B cell (primary cell): ENCODE data around the gene MACIR.

ENCODE experiments used
- EZH2 ChIP-seq: IDR thresholded peaks from 2 replicates; pipeline ENCODE4 v1.6.1; 2012; ENCODE audit warnings: borderline replicate concordance, low read depth, mild to moderate bottlenecking, moderate library complexity, low read length; ENCODE audit not compliant: insufficient read depth, poor library complexity, severe bottlenecking
- TF ChIP-seq, protein P1 (sequence below): fragments of 200-600 bp; IDR thresholded peaks from one replicate; pipeline ENCODE4 v1.8.0; 2022; ENCODE audit warnings: antibody characterized with exemption, mild to moderate bottlenecking

DNA sequence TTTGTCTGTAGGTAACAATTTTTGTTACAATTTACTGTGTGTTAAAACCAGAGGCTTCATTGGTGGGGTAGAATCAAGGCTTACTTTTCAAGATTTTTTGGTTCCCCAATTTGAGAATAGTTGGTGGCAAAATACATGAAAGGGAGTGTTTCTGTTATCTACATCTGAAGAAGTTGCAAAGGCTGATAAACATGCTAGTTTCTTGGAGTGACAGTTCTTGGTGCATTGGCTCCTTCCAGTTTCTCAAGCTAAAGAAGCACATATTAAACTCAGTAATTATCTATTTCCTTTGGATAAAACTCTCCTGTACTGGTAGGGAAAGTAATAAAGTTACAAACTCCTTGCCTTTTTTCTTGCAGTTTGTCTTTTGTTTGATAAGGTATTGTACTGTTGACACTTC, 5.9 kb downstream of the MACIR start:
- TF ChIP-seq, protein P1, sequence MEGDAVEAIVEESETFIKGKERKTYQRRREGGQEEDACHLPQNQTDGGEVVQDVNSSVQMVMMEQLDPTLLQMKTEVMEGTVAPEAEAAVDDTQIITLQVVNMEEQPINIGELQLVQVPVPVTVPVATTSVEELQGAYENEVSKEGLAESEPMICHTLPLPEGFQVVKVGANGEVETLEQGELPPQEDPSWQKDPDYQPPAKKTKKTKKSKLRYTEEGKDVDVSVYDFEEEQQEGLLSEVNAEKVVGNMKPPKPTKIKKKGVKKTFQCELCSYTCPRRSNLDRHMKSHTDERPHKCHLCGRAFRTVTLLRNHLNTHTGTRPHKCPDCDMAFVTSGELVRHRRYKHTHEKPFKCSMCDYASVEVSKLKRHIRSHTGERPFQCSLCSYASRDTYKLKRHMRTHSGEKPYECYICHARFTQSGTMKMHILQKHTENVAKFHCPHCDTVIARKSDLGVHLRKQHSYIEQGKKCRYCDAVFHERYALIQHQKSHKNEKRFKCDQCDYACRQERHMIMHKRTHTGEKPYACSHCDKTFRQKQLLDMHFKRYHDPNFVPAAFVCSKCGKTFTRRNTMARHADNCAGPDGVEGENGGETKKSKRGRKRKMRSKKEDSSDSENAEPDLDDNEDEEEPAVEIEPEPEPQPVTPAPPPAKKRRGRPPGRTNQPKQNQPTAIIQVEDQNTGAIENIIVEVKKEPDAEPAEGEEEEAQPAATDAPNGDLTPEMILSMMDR: no peak
- no peak for TF ChIP-seq EZH2
